Parathyroid adenoma (tissue), 2 donors: ENCODE data around the gene PDK1.

Experiments
- H2AFZ ChIP-seq: fragments of 300-600 bp; sonication (generic); one replicate; pipeline ENCODE4 v1.7.0; 2017; ENCODE audit warnings: antibody characterized with exemption, mild to moderate bottlenecking
- H3K27ac ChIP-seq: fragments of 300-600 bp; sonication (generic); one replicate; pipeline ENCODE4 v1.7.0; 2017
- H3K27me3 ChIP-seq: fragments of 300-600 bp; sonication (generic); one replicate; pipeline ENCODE4 v1.7.0; 2017; ENCODE audit warnings: low read length; ENCODE audit not compliant: control insufficient read depth, insufficient read depth
- H3K36me3 ChIP-seq: fragments of 300-600 bp; sonication (generic); one replicate; pipeline ENCODE4 v1.7.0; 2017; ENCODE audit warnings: low read length; ENCODE audit not compliant: control insufficient read depth, insufficient read depth
- H3K4me1 ChIP-seq: fragments of 300-600 bp; sonication (generic); one replicate; pipeline ENCODE4 v1.7.0; 2017; ENCODE audit warnings: control low read depth
- H3K4me2 ChIP-seq: fragments of 300-600 bp; sonication (generic); one replicate; pipeline ENCODE4 v1.7.0; 2017; ENCODE audit warnings: low read length
- H3K4me3 ChIP-seq: fragments of 300-600 bp; sonication (generic); one replicate; pipeline ENCODE4 v1.7.0; 2017; ENCODE audit warnings: low read depth, low read length
- H3K79me2 ChIP-seq: fragments of 300-600 bp; sonication (generic); one replicate; pipeline ENCODE4 v1.7.0; 2017; ENCODE audit warnings: control low read depth
- H3K9ac ChIP-seq: fragments of 300-600 bp; sonication (generic); one replicate; pipeline ENCODE4 v1.7.0; 2017; ENCODE audit warnings: mild to moderate bottlenecking
- H3K9me3 ChIP-seq: fragments of 300-600 bp; sonication (generic); one replicate; pipeline ENCODE4 v1.7.0; 2017; ENCODE audit warnings: low read length; ENCODE audit not compliant: control insufficient read depth
- CTCF ChIP-seq: fragments of 300-600 bp; sonication (generic); IDR thresholded peaks from one replicate; pipeline ENCODE4 v1.7.0; 2017; ENCODE audit warnings: antibody characterized with exemption, mild to moderate bottlenecking
- donor health status: primary hyperparathyroidism.

Gene PDK1

GRCh38 chr2:172623249-172623965 lies 67.5 kb downstream of the PDK1 start:
- Histone ChIP-seq H3K9me3 (no peaks in the 10 kb centered on the region), H3K36me3 (no peaks in the 10 kb centered on the region), H2AFZ (no peak overlapping the region), H3K4me3 (no peak overlapping the region), H3K4me1 (no peaks in the 10 kb centered on the region), H3K9ac (no peak overlapping the region), H3K4me2 (no peak overlapping the region), H3K79me2 (no peaks in the 10 kb centered on the region), H3K27ac (no peak overlapping the region), H3K27me3 (no peaks in the 10 kb centered on the region)
- no peak for TF ChIP-seq CTCF

- no peaks in the 10 kb centered on the region for H3K36me3 ChIP-seq
- no peak overlapping the region for H2AFZ ChIP-seq
- no peak for TF ChIP-seq CTCF
Measured at GRCh38 chr2:172624996-172625395, 69.1 kb downstream of the PDK1 start.

GRCh38 chr2:172627181-172627580 lies 71.3 kb downstream of the PDK1 start:
- no peak overlapping the region for H3K27ac ChIP-seq
- H3K79me2 ChIP-seq = no peaks in the 10 kb centered on the region
- no peak overlapping the region for H3K9ac ChIP-seq
- no peak overlapping the region for H2AFZ ChIP-seq
- no peak overlapping the region for H3K4me2 ChIP-seq
- no peaks in the 10 kb centered on the region for H3K4me1 ChIP-seq
- TF ChIP-seq CTCF = no peak
- no peaks in the 10 kb centered on the region for H3K9me3 ChIP-seq
- H3K4me3 ChIP-seq = no peak overlapping the region
- no peaks in the 10 kb centered on the region for H3K27me3 ChIP-seq
- no peaks in the 10 kb centered on the region for H3K36me3 ChIP-seq

More at GRCh38 chr2:172624996-172625395, 69.1 kb downstream of the PDK1 start:
- H3K9me3 ChIP-seq = no peaks in the 10 kb centered on the region
- H3K27ac ChIP-seq = no peak overlapping the region
- no peaks in the 10 kb centered on the region for H3K79me2 ChIP-seq
- no peaks in the 10 kb centered on the region for H3K4me1 ChIP-seq
- no peaks in the 10 kb centered on the region for H3K27me3 ChIP-seq
- H3K4me3 ChIP-seq = no peak overlapping the region
- no peak overlapping the region for H3K9ac ChIP-seq
- H3K4me2 ChIP-seq = no peak overlapping the region

GRCh38 chr2:172628085-172628484 lies 72.2 kb downstream of the PDK1 start:
- H3K9ac ChIP-seq = no peak overlapping the region
- H3K36me3 ChIP-seq = no peaks in the 10 kb centered on the region
- TF ChIP-seq CTCF = no peak
- no peaks in the 10 kb centered on the region for H3K79me2 ChIP-seq
- H3K4me2 ChIP-seq = no peak overlapping the region
- H3K4me1 ChIP-seq = no peaks in the 10 kb centered on the region
- H3K4me3 ChIP-seq = no peak overlapping the region
- H3K27me3 ChIP-seq = no peaks in the 10 kb centered on the region
- no peak overlapping the region for H2AFZ ChIP-seq
- no peak overlapping the region for H3K27ac ChIP-seq
- H3K9me3 ChIP-seq = no peaks in the 10 kb centered on the region

- H3K4me2 ChIP-seq = no peak overlapping the region
- H3K79me2 ChIP-seq = no peaks in the 10 kb centered on the region
- H3K9me3 ChIP-seq = no peaks in the 10 kb centered on the region
- H3K36me3 ChIP-seq = no peaks in the 10 kb centered on the region
- TF ChIP-seq CTCF = no peak
- no peak overlapping the region for H3K27ac ChIP-seq
- no peaks in the 10 kb centered on the region for H3K4me1 ChIP-seq
- no peak overlapping the region for H3K4me3 ChIP-seq
- no peak overlapping the region for H2AFZ ChIP-seq
- H3K27me3 ChIP-seq = no peaks in the 10 kb centered on the region
- H3K9ac ChIP-seq = no peak overlapping the region
Measured at GRCh38 chr2:172629586-172629985, 73.7 kb downstream of the PDK1 start.
